ENCODE data around the gene VSIG10L.

- TF ChIP-seq CTCF (IDR thresholded peaks at IDR 0.05) (no peak), POLR2A (IDR thresholded peaks at IDR 0.05) (no peak)
Measured at GRCh38 chr19:51293571-51294210, 48.2 kb downstream of the VSIG10L start.

All from body of pancreas (tissue), 4 donors.